Mucosa of stomach (tissue), 1 donor: ENCODE results near the gene EEF1AKMT2.

Experiments
- H3K27me3 ChIP-seq: one replicate; pipeline ENCODE4 v1.7.0; 2013; ENCODE audit warnings: mild to moderate bottlenecking, low read length; ENCODE audit not compliant: control insufficient read depth, insufficient read depth
- H3K36me3 ChIP-seq: one replicate; pipeline ENCODE4 v1.7.0; 2013; ENCODE audit warnings: low read length; ENCODE audit not compliant: control insufficient read depth, insufficient read depth
- H3K4me1 ChIP-seq: one replicate; pipeline ENCODE4 v1.7.0; 2013; ENCODE audit warnings: mild to moderate bottlenecking, low read length; ENCODE audit not compliant: control insufficient read depth, insufficient read depth
- H3K4me3 ChIP-seq: one replicate; pipeline ENCODE4 v1.7.0; 2013; ENCODE audit warnings: low read length
- H3K9ac ChIP-seq: one replicate; pipeline ENCODE4 v1.7.0; 2013; ENCODE audit warnings: mild to moderate bottlenecking, low read length, moderate library complexity
- H3K9me3 ChIP-seq: one replicate; pipeline ENCODE4 v1.7.0; 2013; ENCODE audit warnings: mild to moderate bottlenecking, low read length, moderate library complexity; ENCODE audit not compliant: control insufficient read depth
- donor health status: Pancreatic carcinoma.

EEF1AKMT2 gene

GRCh38 chr10:124710266-124710881 is 81.3 kb downstream of the EEF1AKMT2 start:
- no peak overlapping the region for H3K9ac ChIP-seq
- H3K27me3 ChIP-seq: no peaks in the 10 kb centered on the region
- no peaks in the 10 kb centered on the region for H3K36me3 ChIP-seq
- H3K4me3 ChIP-seq: no peak overlapping the region
- H3K4me1 ChIP-seq: peaks cover 51% of the 10 kb centered on the region
- no peaks in the 10 kb centered on the region for H3K9me3 ChIP-seq

DNA sequence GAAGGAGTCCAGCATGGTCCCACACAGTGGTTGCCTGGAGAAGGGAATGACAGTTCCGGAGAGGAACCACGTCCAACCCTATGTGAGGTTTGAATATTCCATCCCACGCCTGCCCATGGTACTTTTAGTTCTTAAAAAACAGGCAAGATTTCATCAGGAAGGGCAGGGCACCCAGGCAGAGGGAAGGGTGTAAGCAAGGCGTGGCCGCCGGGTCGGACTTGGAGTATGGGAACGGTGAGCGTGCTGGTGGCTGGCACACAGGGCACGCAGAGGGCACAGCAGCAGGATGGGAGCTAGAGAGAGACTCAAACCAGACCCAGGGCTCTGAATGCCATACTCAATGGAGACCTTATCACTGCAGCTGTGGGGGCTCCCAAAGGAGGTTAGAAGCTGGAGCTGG is 81.8 kb downstream of the EEF1AKMT2 start:
- no peaks in the 10 kb centered on the region for H3K36me3 ChIP-seq
- H3K27me3 ChIP-seq: no peaks in the 10 kb centered on the region
- H3K9me3 ChIP-seq: no peaks in the 10 kb centered on the region
- no peak overlapping the region for H3K9ac ChIP-seq
- H3K4me3 ChIP-seq: no peak overlapping the region
- H3K4me1 ChIP-seq: peaks cover 51% of the 10 kb centered on the region

DNA sequence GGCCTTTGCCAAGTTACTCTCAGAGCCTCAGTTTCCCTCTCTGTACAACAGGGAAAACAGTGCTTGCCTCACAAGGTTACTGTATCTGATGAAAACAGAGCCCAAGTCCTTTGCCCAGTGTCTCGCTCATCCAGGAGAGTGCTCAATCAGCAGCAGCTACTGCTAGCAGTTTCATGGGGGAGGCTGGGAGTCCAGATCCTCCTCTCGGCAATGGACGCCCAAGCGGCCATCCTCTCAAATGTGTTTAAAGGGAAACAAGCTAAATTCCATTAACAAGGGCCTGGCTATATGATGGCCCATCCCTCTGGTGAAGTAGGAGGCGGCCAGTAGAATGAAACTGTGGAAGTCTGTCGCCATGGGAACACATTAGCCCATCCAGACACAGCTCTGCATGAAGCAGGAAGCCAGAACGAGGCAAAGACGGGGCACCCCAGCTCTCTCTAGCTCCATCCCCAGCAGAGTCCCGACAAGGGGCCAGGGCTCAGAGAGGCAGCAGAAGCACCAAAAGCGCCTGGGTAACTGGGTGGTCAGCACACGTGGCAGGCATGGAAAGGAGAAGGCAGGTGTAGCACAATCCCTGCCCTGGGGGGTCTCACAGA is 82.7 kb downstream of the EEF1AKMT2 start:
- Histone ChIP-seq H3K4me1 (peaks cover 52% of the 10 kb centered on the region), H3K36me3 (no peaks in the 10 kb centered on the region), H3K9me3 (no peaks in the 10 kb centered on the region), H3K4me3 (no peak overlapping the region), H3K27me3 (no peaks in the 10 kb centered on the region), H3K9ac (no peak overlapping the region)

- Histone ChIP-seq H3K9ac (no peak overlapping the region), H3K27me3 (no peaks in the 10 kb centered on the region), H3K9me3 (no peaks in the 10 kb centered on the region), H3K4me3 (no peak overlapping the region), H3K4me1 (peaks cover 59% of the 10 kb centered on the region), H3K36me3 (no peaks in the 10 kb centered on the region)
Measured at GRCh38 chr10:124708246-124708779, 83.4 kb downstream of the EEF1AKMT2 start.
